ENCODE data around the gene PCNX2.

The PCNX2 gene

DNA sequence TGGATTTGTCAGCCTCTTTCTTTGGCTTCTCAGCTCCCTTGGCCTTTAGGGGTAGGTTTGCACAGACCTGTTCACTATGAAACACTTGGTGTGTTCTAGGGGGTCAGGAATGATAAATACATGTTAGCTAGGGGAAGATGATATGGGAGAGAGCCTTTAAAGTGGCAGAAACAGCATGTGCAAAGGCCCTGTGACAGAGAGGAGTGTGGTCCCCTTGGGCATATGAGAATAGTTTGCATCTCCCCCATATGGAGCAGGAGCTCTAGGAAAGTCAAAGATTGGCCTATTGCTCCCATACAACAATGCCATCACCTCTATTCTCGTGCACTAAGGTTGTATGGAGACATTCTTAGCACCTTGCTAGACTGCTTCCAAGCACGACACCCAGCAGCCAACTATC is 355.8 kb downstream of the PCNX2 start:
- no peak for TF ChIP-seq SIN3A (IDR thresholded peaks at IDR 0.05; ENCODE audit: borderline replicate concordance, insufficient read depth, low read length)
- no peak for TF ChIP-seq POLR2AphosphoS5 (IDR thresholded peaks at IDR 0.05; ENCODE audit: low read depth, low read length)
- TF ChIP-seq TAF1 (IDR thresholded peaks at IDR 0.05; ENCODE audit: borderline replicate concordance, insufficient read depth, low read length), result no peak
- TF ChIP-seq, protein P1, sequence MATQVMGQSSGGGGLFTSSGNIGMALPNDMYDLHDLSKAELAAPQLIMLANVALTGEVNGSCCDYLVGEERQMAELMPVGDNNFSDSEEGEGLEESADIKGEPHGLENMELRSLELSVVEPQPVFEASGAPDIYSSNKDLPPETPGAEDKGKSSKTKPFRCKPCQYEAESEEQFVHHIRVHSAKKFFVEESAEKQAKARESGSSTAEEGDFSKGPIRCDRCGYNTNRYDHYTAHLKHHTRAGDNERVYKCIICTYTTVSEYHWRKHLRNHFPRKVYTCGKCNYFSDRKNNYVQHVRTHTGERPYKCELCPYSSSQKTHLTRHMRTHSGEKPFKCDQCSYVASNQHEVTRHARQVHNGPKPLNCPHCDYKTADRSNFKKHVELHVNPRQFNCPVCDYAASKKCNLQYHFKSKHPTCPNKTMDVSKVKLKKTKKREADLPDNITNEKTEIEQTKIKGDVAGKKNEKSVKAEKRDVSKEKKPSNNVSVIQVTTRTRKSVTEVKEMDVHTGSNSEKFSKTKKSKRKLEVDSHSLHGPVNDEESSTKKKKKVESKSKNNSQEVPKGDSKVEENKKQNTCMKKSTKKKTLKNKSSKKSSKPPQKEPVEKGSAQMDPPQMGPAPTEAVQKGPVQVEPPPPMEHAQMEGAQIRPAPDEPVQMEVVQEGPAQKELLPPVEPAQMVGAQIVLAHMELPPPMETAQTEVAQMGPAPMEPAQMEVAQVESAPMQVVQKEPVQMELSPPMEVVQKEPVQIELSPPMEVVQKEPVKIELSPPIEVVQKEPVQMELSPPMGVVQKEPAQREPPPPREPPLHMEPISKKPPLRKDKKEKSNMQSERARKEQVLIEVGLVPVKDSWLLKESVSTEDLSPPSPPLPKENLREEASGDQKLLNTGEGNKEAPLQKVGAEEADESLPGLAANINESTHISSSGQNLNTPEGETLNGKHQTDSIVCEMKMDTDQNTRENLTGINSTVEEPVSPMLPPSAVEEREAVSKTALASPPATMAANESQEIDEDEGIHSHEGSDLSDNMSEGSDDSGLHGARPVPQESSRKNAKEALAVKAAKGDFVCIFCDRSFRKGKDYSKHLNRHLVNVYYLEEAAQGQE (IDR thresholded peaks at IDR 0.05; ENCODE audit: insufficient read depth in 1 of 2, low read depth in 2 of 2, low read length in 2 of 2), result no peak
- no peak for TF ChIP-seq FOXP2 (optimal IDR thresholded peaks at IDR 0.05; ENCODE audit: borderline replicate concordance, extremely low read depth, extremely low read length, insufficient read depth)

DNA sequence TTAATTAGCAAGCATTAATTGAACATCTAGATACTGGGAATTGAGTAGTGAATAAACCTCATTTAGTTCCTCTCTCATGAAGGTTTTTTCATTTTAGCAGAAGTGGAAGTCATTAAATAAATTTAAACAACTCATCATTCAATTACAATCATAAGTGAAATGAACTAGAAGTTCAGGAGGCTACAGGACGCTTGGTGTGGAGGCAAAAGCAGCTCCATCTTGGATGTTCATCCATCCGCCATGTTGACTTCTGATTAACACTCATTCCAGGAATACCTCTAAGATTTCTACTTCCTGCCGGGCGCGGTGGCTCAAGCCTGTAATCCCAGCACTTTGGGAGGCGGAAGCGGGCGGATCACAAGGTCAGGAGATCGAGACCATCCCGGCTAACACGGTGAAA is 356.6 kb downstream of the PCNX2 start:
- TF ChIP-seq SIN3A (IDR thresholded peaks at IDR 0.05; ENCODE audit: borderline replicate concordance, insufficient read depth, low read length) (no peak), TAF1 (IDR thresholded peaks at IDR 0.05; ENCODE audit: borderline replicate concordance, insufficient read depth, low read length) (no peak), FOXP2 (optimal IDR thresholded peaks at IDR 0.05; ENCODE audit: borderline replicate concordance, extremely low read depth, extremely low read length, insufficient read depth) (no peak), POLR2AphosphoS5 (IDR thresholded peaks at IDR 0.05; ENCODE audit: low read depth, low read length) (no peak)
- TF ChIP-seq, protein P1 (IDR thresholded peaks at IDR 0.05; ENCODE audit: insufficient read depth in 1 of 2, low read depth in 2 of 2, low read length in 2 of 2), result no peak

DNA sequence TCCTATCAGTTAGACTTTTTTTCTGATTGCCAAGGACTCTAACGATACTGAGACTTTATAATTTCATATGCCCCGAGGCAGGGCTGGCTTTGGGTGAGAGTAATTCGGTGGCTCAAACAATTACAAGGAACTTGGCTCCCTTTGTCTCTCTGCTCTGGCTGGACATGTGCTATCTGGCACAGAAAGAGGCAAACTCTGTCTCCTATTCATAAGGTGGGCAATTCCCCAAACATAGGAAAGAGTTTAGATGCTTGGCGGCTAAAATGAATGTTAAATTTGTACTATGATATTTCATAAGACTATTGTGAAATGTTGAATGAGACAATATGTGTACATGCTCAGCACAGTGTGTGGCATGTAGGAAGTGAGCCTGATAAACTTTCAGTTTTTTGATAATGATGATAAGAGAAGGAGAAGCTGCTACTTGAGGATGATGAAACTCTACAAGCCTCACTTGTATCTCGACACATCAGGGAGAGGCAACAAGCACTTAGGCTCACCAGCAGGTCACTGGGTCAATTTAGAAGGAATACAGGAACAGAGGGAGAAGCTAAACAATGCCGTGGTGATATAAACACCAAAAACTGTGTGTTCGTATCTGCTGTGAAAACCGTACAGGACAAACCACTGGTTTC is 357.7 kb downstream of the PCNX2 start:
- TF ChIP-seq, protein P1 (IDR thresholded peaks at IDR 0.05; ENCODE audit: insufficient read depth in 1 of 2, low read depth in 2 of 2, low read length in 2 of 2), result no peak
- no peak for TF ChIP-seq FOXP2 (optimal IDR thresholded peaks at IDR 0.05; ENCODE audit: borderline replicate concordance, extremely low read depth, extremely low read length, insufficient read depth)

DNA sequence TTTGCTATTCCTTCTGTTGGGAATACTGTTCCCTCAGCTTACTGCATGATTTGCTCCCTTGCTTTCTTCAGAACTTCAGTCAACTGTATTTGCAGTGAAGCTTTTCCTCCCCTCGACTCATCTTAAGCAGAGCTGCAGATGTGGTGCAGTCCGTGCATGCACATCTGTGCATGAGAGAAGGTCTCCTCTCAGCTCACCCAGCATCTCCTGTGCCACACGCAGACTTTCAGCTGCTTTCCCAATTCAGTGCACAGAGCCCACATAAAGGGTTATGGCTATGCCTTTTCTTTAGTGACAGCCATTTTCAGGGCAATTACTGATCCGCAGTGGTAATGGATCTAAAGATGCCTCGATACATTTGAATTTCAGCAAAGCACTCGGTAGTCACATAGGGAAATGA is 358.6 kb downstream of the PCNX2 start:
- TF ChIP-seq TAF1 (IDR thresholded peaks at IDR 0.05; ENCODE audit: borderline replicate concordance, insufficient read depth, low read length) (no peak), FOXP2 (optimal IDR thresholded peaks at IDR 0.05; ENCODE audit: borderline replicate concordance, extremely low read depth, extremely low read length, insufficient read depth) (no peak), SIN3A (IDR thresholded peaks at IDR 0.05; ENCODE audit: borderline replicate concordance, insufficient read depth, low read length) (no peak), POLR2AphosphoS5 (IDR thresholded peaks at IDR 0.05; ENCODE audit: low read depth, low read length) (no peak)
- TF ChIP-seq, protein P1 (IDR thresholded peaks at IDR 0.05; ENCODE audit: insufficient read depth in 1 of 2, low read depth in 2 of 2, low read length in 2 of 2), result no peak

All from PFSK-1 (cell line).